SK-N-MC (cell line): ENCODE data around the gene ORM1.
"Not testable (repeated sequence)": the region's sequence is repeated elsewhere in the genome, so short reads cannot be mapped to it uniquely, and the experiment has no call there.

Experiments
- EZH2 ChIP-seq: fragments of 200-600 bp; sonication (generic); IDR thresholded peaks from one replicate; pipeline ENCODE4 v1.6.1; 2017; ENCODE audit warnings: antibody characterized with exemption
- POLR2AphosphoS5 ChIP-seq: IDR thresholded peaks from 2 replicates; pipeline ENCODE4 v1.6.1; 2012; ENCODE audit warnings: mild to moderate bottlenecking, low read depth, low read length, borderline replicate concordance

GRCh38 chr9:114328937-114329624 lies 6.2 kb downstream of the ORM1 start:
- TF ChIP-seq POLR2AphosphoS5, EZH2: not testable (repeated sequence)
